Neural cell (in vitro differentiated cells): ENCODE results near the gene SLC39A3. TPM values are rescaled to one million over a fixed set of nuclear protein-coding genes. Genes with fewer than 3 reads are reported as not detected.

Source experiments
- H2AFZ ChIP-seq: fragments of 200-600, 300-800 bp; sonication (generic), shearing (Covaris generic); 2 replicates; pipeline ENCODE4 v1.6.0; 2014; ENCODE audit warnings: low read depth, mild to moderate bottlenecking, antibody characterized with exemption, low read length, moderate library complexity
- H3F3A ChIP-seq: fragments of 200-600 bp; shearing (Covaris generic); 2 replicates; pipeline ENCODE4 v1.6.1; 2016; ENCODE audit warnings: mild to moderate bottlenecking, moderate library complexity, mixed read lengths, antibody characterized with exemption, low read length; ENCODE audit not compliant: insufficient read depth, poor library complexity, severe bottlenecking
- H3K27ac ChIP-seq: fragments of 200-600, 300-800 bp; sonication (generic), shearing (Covaris generic); 2 replicates; pipeline ENCODE4 v1.5.1; 2014; ENCODE audit warnings: mild to moderate bottlenecking, low read length, moderate library complexity
- H3K27me3 ChIP-seq: fragments of 300-800, 200-600 bp; sonication (generic), shearing (Covaris generic); 2 replicates; pipeline ENCODE4 v1.6.0; 2014; ENCODE audit warnings: mild to moderate bottlenecking, low read depth, low read length, moderate library complexity; ENCODE audit not compliant: insufficient read depth
- H3K36me3 ChIP-seq: fragments of 300-800, 200-600 bp; sonication (generic), shearing (Covaris generic); 2 replicates; pipeline ENCODE4 v1.5.1; 2014; ENCODE audit warnings: mild to moderate bottlenecking, antibody characterized with exemption, low read length, moderate library complexity; ENCODE audit not compliant: insufficient read depth
- H3K4me2 ChIP-seq: fragments of 300-800, 200-600 bp; sonication (generic), shearing (Covaris generic); 2 replicates; pipeline ENCODE4 v1.6.0; 2014; ENCODE audit warnings: mild to moderate bottlenecking, low read length
- H3K4me3 ChIP-seq: fragments of 300-800, 200-600 bp; sonication (generic), shearing (Covaris generic); 2 replicates; pipeline ENCODE4 v1.5.1; 2014; ENCODE audit warnings: mild to moderate bottlenecking, low read length, moderate library complexity
- H3K79me2 ChIP-seq: fragments of 200-600 bp; shearing (Covaris generic); replicated peaks from 2 replicates; pipeline ENCODE4 v1.6.0; 2014; ENCODE audit warnings: mild to moderate bottlenecking, low read length, moderate library complexity; ENCODE audit not compliant: insufficient read depth
- H3K9ac ChIP-seq: fragments of 300-800, 200-600 bp; sonication (generic), shearing (Covaris generic); 2 replicates; pipeline ENCODE4 v1.6.1; 2016; ENCODE audit warnings: mild to moderate bottlenecking, low read length, mixed read lengths
- H3K9me2 ChIP-seq: fragments of 200-600 bp; shearing (Covaris generic); 2 replicates; pipeline ENCODE4 v1.6.1; 2016; ENCODE audit warnings: mild to moderate bottlenecking, low read length, mixed read lengths; ENCODE audit not compliant: insufficient read depth
- H3K9me3 ChIP-seq: fragments of 200-600, 300-800 bp; sonication (generic), shearing (Covaris generic); 2 replicates; pipeline ENCODE4 v1.6.1; 2016; ENCODE audit warnings: mild to moderate bottlenecking, mixed run types, low read length, moderate library complexity, mixed read lengths
- H4K20me1 ChIP-seq: fragments of 200-600 bp; shearing (Covaris generic); 2 replicates; pipeline ENCODE4 v1.6.1; 2016; ENCODE audit warnings: mild to moderate bottlenecking, mixed run types; ENCODE audit not compliant: insufficient read depth
- CTCF ChIP-seq: fragments of 450-650 bp; IDR thresholded peaks from 2 replicates; pipeline ENCODE4 v1.5.1; 2014; ENCODE audit warnings: antibody characterized with exemption, mild to moderate bottlenecking, moderate library complexity; ENCODE audit not compliant: poor library complexity, severe bottlenecking
- MXI1 ChIP-seq: fragments of 450-650 bp; conservative IDR thresholded peaks from 2 replicates; pipeline ENCODE4 v1.6.1; 2014; ENCODE audit warnings: antibody characterized with exemption, mild to moderate bottlenecking; ENCODE audit not compliant: poor library complexity, severe bottlenecking
- POLR2AphosphoS5 ChIP-seq: IDR thresholded peaks from 2 replicates; pipeline ENCODE4 v1.6.1; 2012
- RAD21 ChIP-seq: fragments of 450-650 bp; conservative IDR thresholded peaks from 2 replicates; pipeline ENCODE4 v1.6.1; 2014; ENCODE audit warnings: antibody characterized with exemption, mild to moderate bottlenecking, moderate library complexity
- REST ChIP-seq: IDR thresholded peaks from 2 replicates; pipeline ENCODE4 v1.6.1; 2012; ENCODE audit warnings: borderline replicate concordance
- SMC3 ChIP-seq: fragments of 450-650 bp; conservative IDR thresholded peaks from 2 replicates; pipeline ENCODE4 v1.6.1; 2014; ENCODE audit warnings: antibody characterized with exemption, mild to moderate bottlenecking, moderate library complexity; ENCODE audit not compliant: poor library complexity
- polyA plus RNA-seq: library from polyadenylated mRNA; depleted of rRNA; stranded (reverse); fragments of >200 nt; gene quantifications from 2 replicates; pipeline ENCODE4 v1.2.3, GENCODE V29; 2014

The SLC39A3 gene
- polyA plus RNA-seq, 1 donor from 2014 or later, result 72.8 TPM

GRCh38 chr19:2756477-2756876 lies 16.7 kb upstream of the SLC39A3 start:
- H4K20me1 ChIP-seq, result no peaks in the 10 kb centered on the region
- H3K27ac ChIP-seq, result no peak overlapping the region
- no peak for TF ChIP-seq REST
- TF ChIP-seq RAD21, result no peak
- TF ChIP-seq SMC3, result no peak
- TF ChIP-seq MXI1, result no peak
- TF ChIP-seq CTCF, result no peak

GRCh38 chr19:2755811-2756210 lies 16.0 kb upstream of the SLC39A3 start:
- H3K27me3 ChIP-seq, result no peaks in the 10 kb centered on the region
- H3K27ac ChIP-seq, result no peak overlapping the region
- H3K4me2 ChIP-seq, result no peak overlapping the region
- no peak overlapping the region for H2AFZ ChIP-seq
- H4K20me1 ChIP-seq, result no peaks in the 10 kb centered on the region
- no peaks in the 10 kb centered on the region for H3K9me2 ChIP-seq
- no peaks in the 10 kb centered on the region for H3K36me3 ChIP-seq
- TF ChIP-seq SMC3 (no peak), REST (no peak), CTCF (no peak), POLR2AphosphoS5 (no peak), MXI1 (no peak)
- H3K9ac ChIP-seq, result no peak overlapping the region
- H3K4me3 ChIP-seq, result no peak overlapping the region
- no peaks in the 10 kb centered on the region for H3F3A ChIP-seq
- H3K9me3 ChIP-seq, result no peaks in the 10 kb centered on the region
- no peaks in the 10 kb centered on the region for H3K79me2 ChIP-seq

More at GRCh38 chr19:2756477-2756876, 16.7 kb upstream of the SLC39A3 start:
- H3K9ac ChIP-seq, result no peak overlapping the region
- H2AFZ ChIP-seq, result no peak overlapping the region
- H3K4me3 ChIP-seq, result no peak overlapping the region
- no peaks in the 10 kb centered on the region for H3K36me3 ChIP-seq
- H3K9me3 ChIP-seq, result no peaks in the 10 kb centered on the region
- H3K27me3 ChIP-seq, result no peaks in the 10 kb centered on the region
- H3F3A ChIP-seq, result no peaks in the 10 kb centered on the region
- no peaks in the 10 kb centered on the region for H3K9me2 ChIP-seq
- H3K79me2 ChIP-seq, result no peaks in the 10 kb centered on the region
- no peak overlapping the region for H3K4me2 ChIP-seq
